Measurements from ENCODE around the gene RAI14. TPM values are rescaled to one million over a fixed set of nuclear protein-coding genes. Genes with fewer than 3 reads are reported as not detected.
A peak's percentile ranks its signal among the peaks of the same experiment; 100 is the strongest.

The RAI14 gene
- total RNA-seq, 1 experiment from 2014 or later: 133 TPM

DNA sequence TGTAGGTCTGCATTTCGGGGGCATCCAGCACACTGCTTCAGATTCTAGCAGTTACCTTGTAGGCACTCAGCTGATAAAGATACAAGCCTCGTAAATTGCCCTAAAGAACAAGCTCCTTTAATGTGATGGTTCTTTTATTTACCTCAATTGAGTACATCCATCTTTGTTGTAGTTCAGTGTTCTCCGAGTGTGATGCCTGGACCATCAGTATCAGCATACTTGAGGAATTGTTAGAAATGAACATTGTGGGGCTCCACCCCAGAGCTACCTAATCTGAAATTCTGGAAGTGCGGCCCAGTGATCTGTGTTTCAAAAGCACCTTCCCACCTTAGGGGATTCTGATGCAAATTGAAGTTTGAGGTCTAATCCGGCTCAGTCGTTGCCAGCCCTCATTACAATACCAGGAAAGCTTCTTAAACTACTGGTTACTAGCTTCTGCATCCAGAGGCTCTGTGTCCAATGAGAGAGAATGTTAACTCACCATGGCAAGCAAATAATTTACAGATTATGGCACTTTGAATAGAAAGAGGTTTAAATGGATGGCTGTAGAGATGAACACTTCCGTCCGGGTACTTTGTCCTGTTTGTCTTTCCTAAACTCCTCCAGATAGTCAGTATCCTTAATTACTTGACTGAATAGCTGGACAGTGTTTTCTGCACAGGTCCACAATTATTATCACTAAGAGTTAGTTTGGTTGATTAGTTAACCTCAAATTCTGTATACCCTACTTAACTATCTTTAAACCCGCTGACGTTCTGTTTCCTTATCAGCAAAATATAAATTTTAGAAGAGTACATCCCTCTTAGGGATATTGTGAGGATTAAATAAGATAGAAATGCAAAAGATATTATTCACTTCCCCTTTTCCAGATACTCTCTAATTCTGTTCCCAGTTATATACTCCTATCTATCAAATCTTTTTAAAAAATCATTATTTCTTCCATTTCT lies 47.9 kb downstream of the RAI14 start:
- TF ChIP-seq, protein P1, sequence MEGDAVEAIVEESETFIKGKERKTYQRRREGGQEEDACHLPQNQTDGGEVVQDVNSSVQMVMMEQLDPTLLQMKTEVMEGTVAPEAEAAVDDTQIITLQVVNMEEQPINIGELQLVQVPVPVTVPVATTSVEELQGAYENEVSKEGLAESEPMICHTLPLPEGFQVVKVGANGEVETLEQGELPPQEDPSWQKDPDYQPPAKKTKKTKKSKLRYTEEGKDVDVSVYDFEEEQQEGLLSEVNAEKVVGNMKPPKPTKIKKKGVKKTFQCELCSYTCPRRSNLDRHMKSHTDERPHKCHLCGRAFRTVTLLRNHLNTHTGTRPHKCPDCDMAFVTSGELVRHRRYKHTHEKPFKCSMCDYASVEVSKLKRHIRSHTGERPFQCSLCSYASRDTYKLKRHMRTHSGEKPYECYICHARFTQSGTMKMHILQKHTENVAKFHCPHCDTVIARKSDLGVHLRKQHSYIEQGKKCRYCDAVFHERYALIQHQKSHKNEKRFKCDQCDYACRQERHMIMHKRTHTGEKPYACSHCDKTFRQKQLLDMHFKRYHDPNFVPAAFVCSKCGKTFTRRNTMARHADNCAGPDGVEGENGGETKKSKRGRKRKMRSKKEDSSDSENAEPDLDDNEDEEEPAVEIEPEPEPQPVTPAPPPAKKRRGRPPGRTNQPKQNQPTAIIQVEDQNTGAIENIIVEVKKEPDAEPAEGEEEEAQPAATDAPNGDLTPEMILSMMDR (conservative IDR thresholded peaks at IDR 0.05): no peak
- no peak for TF ChIP-seq EZH2 (IDR thresholded peaks at IDR 0.05; ENCODE audit: low read depth)
- Histone ChIP-seq H4K20me1 (ENCODE audit: insufficient read depth) (peaks cover 2% of the 10 kb centered on the region; the same call in 1 of the 2 replicates), H3K36me3 (ENCODE audit: low read depth) (peaks cover 47% of the 10 kb centered on the region), H3K27ac (peak overlapping the region; percentile 7; the same call in 1 of the 2 replicates), H3K9me3 (ENCODE audit: insufficient read depth, low read depth) (no peaks in the 10 kb centered on the region), H3K4me3 (no peak overlapping the region), H2AFZ (no peak overlapping the region), H3K27me3 (ENCODE audit: insufficient read depth, low read depth) (no peaks in the 10 kb centered on the region), H3K9me2 (ENCODE audit: insufficient read depth) (no peaks in the 10 kb centered on the region), H3F3A (ENCODE audit: insufficient read depth, low read depth) (peaks cover 67% of the 10 kb centered on the region), H3K79me2 (ENCODE audit: low read depth) (peaks cover 96% of the 10 kb centered on the region), H3K4me2 (no peak overlapping the region), H3K4me1 (replicated peaks; ENCODE audit: insufficient read depth) (peaks cover 26% of the 10 kb centered on the region)
- no peak for DNase-seq
- no TSS peak for BruUV-seq (replicated peaks)
- CTCF ChIA-PET: interaction anchor here (0.6 kb wide), 1 partner anchor 251 kb away, joined by 3 read pairs; no protein-coding TSS in a partner anchor
- POLR2A ChIA-PET (ENCODE audit: unreplicated experiment): interaction anchor here (0.6 kb wide), 2 partner anchors 9 to 102 kb away, joined by 7 to 8 read pairs; no protein-coding TSS in a partner anchor
- intact Hi-C loops (cut with micrococcal nuclease; ENCODE audit: unreplicated experiment): no loop called here

DNA sequence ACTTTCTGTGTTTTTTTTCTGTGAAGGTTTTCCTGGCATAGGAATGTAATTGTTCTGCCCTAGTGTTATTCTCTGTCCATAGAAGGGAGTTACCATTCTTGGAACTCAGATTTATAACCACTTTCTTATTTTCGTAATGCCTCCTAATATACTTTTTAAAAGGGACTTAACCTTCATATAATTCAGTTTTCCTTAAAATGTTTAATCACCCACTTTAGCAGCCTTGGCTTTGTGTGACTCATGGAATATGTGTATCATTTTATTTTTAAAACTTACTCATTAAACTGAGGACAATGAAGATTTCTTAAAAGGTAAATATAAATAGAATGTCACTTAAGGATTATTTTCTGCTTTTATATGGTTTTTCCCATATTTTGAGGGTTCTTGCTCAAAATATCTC lies 50.0 kb downstream of the RAI14 start:
- BruUV-seq (replicated peaks): no TSS peak
- ChIA-PET POLR2A (ENCODE audit: unreplicated experiment) (interaction anchor here (0.7 kb wide), 1 partner anchor 31 kb away, joined by 5 read pairs; no protein-coding TSS in a partner anchor), CTCF (no interaction called here)
- intact Hi-C loops (cut with micrococcal nuclease; ENCODE audit: unreplicated experiment): no loop called here
- 0 out of 2 replicates have a peak, but pooled peaks cover 2% of the 10 kb centered on the region for H4K20me1 ChIP-seq (ENCODE audit: insufficient read depth)
- H3F3A ChIP-seq (ENCODE audit: insufficient read depth, low read depth): peaks cover 64% of the 10 kb centered on the region
- H3K9me3 ChIP-seq (ENCODE audit: insufficient read depth, low read depth): no peaks in the 10 kb centered on the region
- H3K27me3 ChIP-seq (ENCODE audit: insufficient read depth, low read depth): no peaks in the 10 kb centered on the region
- no peak overlapping the region for H3K27ac ChIP-seq
- no peak overlapping the region for H3K4me3 ChIP-seq
- H3K36me3 ChIP-seq (ENCODE audit: low read depth): peaks cover 46% of the 10 kb centered on the region
- no peak for DNase-seq
- H3K9me2 ChIP-seq (ENCODE audit: insufficient read depth): no peaks in the 10 kb centered on the region
- H3K79me2 ChIP-seq (ENCODE audit: low read depth): peaks cover 96% of the 10 kb centered on the region
- H2AFZ ChIP-seq: no peak overlapping the region
- peaks cover 7% of the 10 kb centered on the region; the same call in 1 of the 2 replicates for H3K4me1 ChIP-seq (replicated peaks; ENCODE audit: insufficient read depth)
- no peak for TF ChIP-seq EZH2 (IDR thresholded peaks at IDR 0.05; ENCODE audit: low read depth)
- TF ChIP-seq, protein P1 (conservative IDR thresholded peaks at IDR 0.05): no peak
- no peak overlapping the region for H3K4me2 ChIP-seq

DNA sequence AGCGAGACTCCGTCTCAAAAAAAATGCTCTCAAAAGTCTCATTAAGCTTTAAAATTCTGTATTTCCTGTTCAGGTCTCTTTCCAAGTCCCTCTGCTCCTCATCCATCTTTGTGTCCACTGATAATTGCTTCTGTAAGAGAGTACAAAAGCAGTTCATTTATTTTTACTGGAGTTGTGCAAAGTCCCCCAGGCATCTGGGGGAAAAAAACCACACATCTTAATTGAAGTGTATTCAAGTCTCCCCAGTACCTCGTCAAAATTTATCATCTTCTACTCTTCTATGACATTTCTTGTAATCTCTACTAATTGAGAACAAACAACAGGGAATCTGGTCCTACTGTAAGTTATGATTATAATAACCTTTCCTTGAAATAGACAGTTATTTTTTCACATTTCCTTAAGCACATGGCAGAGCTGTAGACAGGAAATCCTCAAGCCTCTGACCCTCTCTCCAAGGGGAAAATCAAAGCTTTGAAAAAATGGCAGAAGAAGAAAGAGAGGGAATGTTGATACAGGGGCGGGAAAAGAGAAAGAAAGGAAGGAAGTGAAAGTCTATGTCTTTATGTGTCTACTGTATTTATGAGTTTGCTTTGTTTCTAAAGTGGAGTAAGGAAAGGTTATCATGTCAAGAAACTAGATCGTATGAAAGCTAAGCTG lies 51.5 kb downstream of the RAI14 start:
- DNase-seq: no peak
- H3K36me3 ChIP-seq (ENCODE audit: low read depth): peaks cover 46% of the 10 kb centered on the region
- POLR2A ChIA-PET (ENCODE audit: unreplicated experiment): interaction anchor here (0.7 kb wide), 1 partner anchor 23 kb away, joined by 7 read pairs; no protein-coding TSS in a partner anchor
- H3F3A ChIP-seq (ENCODE audit: insufficient read depth, low read depth): peaks cover 60% of the 10 kb centered on the region
- 0 out of 2 replicates have a peak, but pooled peaks cover 2% of the 10 kb centered on the region for H4K20me1 ChIP-seq (ENCODE audit: insufficient read depth)
- no peak overlapping the region for H3K4me3 ChIP-seq
- no TSS peak for BruUV-seq (replicated peaks)
- peaks cover 93% of the 10 kb centered on the region for H3K79me2 ChIP-seq (ENCODE audit: low read depth)
- CTCF ChIA-PET: no interaction called here
- H3K9me3 ChIP-seq (ENCODE audit: insufficient read depth, low read depth): no peaks in the 10 kb centered on the region
- no peaks in the 10 kb centered on the region for H3K9me2 ChIP-seq (ENCODE audit: insufficient read depth)
- no peaks in the 10 kb centered on the region for H3K27me3 ChIP-seq (ENCODE audit: insufficient read depth, low read depth)
- intact Hi-C loops (cut with micrococcal nuclease; ENCODE audit: unreplicated experiment): loop anchor here (2.0 kb wide), 1 partner anchor 51 kb away; the partner anchor contains the start of gene RAI14
- H2AFZ ChIP-seq: no peak overlapping the region
- H3K4me2 ChIP-seq: no peak overlapping the region
- no peak overlapping the region for H3K27ac ChIP-seq
- H3K4me1 ChIP-seq (replicated peaks; ENCODE audit: insufficient read depth): no peaks in the 10 kb centered on the region
- TF ChIP-seq EZH2 (IDR thresholded peaks at IDR 0.05; ENCODE audit: low read depth): no peak
- TF ChIP-seq, protein P1 (conservative IDR thresholded peaks at IDR 0.05): no peak
